T-helper 17 cell (primary cell): ENCODE results near the gene USP50. TPM values are rescaled to one million over a fixed set of nuclear protein-coding genes. Genes with fewer than 3 reads are reported as not detected.
"Not testable (repeated sequence)": the region's sequence is repeated elsewhere in the genome, so short reads cannot be mapped to it uniquely, and the experiment has no call there.

Experiments used
- ATAC-seq: fragments of 150-1000 bp; cut with Tn5 transposase; 2 replicates; pipeline ENCODE4 v1.10.0; 2021; ENCODE audit warnings: mild to moderate bottlenecking, moderate library complexity
- DNase-seq, 3 donors: peaks; one replicate each; pipeline versions ENCODE4 v3.0.0 to v3.0.0-alpha.2; 2020 to 2021
- H3K9me3 ChIP-seq: one replicate; pipeline ENCODE4 v1.7.0; 2013; ENCODE audit warnings: low read length, mild to moderate bottlenecking; ENCODE audit not compliant: control insufficient read depth, poor library complexity, severe bottlenecking
- H3K27ac Mint-ChIP-seq: one replicate; pipeline ENCODE4 v1.8.0; 2022; ENCODE audit warnings: mild to moderate bottlenecking, moderate library complexity, mixed read lengths
- H3K27me3 Mint-ChIP-seq: one replicate; pipeline ENCODE4 v1.8.0; 2022; ENCODE audit warnings: mixed read lengths
- H3K36me3 Mint-ChIP-seq: one replicate; pipeline ENCODE4 v1.8.0; 2022; ENCODE audit warnings: low read depth, mixed read lengths
- H3K4me1 Mint-ChIP-seq: one replicate; pipeline ENCODE4 v1.8.0; 2022; ENCODE audit warnings: mild to moderate bottlenecking, mixed read lengths
- H3K4me3 Mint-ChIP-seq: one replicate; pipeline ENCODE4 v1.8.0; 2022; ENCODE audit warnings: mild to moderate bottlenecking, moderate library complexity, mixed read lengths
- total RNA-seq, 4 donors: library from RNA in 2 of 4; stranded (reverse) in 2 of 4; gene quantifications; one replicate each; pipeline ENCODE4 v1.2.3 and lab custom pipeline; 2022 to 2026

Gene USP50
- total RNA-seq (under 1 TPM in 1 of 2 donors, not detected in 1; 0.76 TPM), total RNA-seq (lab: John Stamatoyannopoulos, UW) (0.23 to 0.81 reads per million in 2 donors)

DNA sequence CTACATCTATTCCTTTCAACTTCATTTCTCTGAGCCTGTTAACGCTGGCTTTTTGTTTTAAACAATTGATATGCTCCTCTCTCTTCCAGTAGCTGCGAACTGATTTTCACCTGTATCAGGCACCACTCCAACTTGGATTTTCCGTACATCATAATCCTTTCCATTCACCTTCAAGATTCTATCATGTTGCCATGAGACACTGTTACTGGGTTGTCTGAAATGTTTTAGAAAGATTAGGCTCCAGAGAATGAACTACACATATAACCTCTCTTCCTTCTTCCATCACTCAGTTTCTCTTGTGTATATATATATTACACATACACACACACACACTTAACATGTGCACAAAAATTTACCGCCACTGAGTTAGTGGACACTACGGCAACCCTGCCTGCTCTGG lies at the start of gene USP50:
Gene USP50, minus strand, starts transcription at position 101 of the 400 bp plus-strand sequence. CDS start 141 bp downstream, outside the sequence.
- ATAC-seq (no peak), DNase-seq (no peak)
- Mint-ChIP-seq H3K27ac (peak within 1 kb of the TSS; percentile 29), H3K4me3 (no peak within 1 kb of the TSS), H3K36me3 (no peaks in the 10 kb centered on the region), H3K27me3 (peaks cover 30% of the 10 kb centered on the region), H3K4me1 (peaks cover 2% of the 10 kb centered on the region)
- no peaks in the 10 kb centered on the region for H3K9me3 ChIP-seq

DNA sequence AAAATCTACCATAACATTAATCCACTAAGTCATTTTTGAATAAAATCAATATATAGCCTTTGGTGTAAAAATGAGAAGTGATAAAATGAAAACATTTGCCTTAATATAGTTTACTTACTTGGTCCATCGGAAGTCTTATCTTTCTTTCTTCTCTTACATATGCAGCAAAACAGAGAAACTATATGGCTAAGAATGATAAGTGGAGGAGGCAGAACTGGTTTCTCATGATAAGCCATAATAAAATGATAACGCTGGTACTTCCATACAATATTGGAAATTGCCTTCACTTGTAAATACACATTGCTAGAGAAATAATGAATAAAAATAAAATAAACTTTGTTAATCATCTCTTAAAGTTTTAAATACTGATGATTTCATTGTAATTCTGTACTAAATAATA lies 47.8 kb upstream of the USP50 start:
- Mint-ChIP-seq H3K27ac (peak overlapping the region; percentile 74), H3K4me3 (no peak overlapping the region), H3K27me3 (no peaks in the 10 kb centered on the region), H3K36me3 (peaks cover 10% of the 10 kb centered on the region), H3K4me1 (peaks cover 2% of the 10 kb centered on the region)
- DNase-seq: no peak
- ATAC-seq: no peak
- no peaks in the 10 kb centered on the region for H3K9me3 ChIP-seq

DNA sequence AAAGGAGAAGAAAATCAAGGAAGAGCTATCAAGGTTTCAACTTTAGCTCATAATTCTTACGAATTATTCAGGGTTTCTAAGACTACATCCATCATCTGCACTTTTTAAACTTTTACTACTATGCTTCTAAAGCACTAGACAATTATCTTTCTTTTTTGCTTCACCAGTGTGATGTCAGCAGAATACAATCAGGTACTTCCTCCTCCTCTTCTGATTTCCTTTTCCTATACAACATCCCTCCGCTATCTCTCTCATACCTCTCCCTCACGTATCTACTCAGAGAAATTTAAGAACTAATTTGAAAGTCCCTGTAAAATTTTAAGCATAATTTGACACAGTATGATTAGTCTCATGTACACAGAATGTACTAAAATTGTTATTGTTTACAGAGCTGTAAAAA lies 47.3 kb upstream of the USP50 start:
- Mint-ChIP-seq H3K4me3 (no peak overlapping the region), H3K4me1 (peaks cover 2% of the 10 kb centered on the region), H3K27me3 (no peaks in the 10 kb centered on the region), H3K27ac (peak overlapping the region; percentile 74), H3K36me3 (peaks cover 10% of the 10 kb centered on the region)
- no peaks in the 10 kb centered on the region for H3K9me3 ChIP-seq
- DNase-seq (no peak), ATAC-seq (no peak)

DNA sequence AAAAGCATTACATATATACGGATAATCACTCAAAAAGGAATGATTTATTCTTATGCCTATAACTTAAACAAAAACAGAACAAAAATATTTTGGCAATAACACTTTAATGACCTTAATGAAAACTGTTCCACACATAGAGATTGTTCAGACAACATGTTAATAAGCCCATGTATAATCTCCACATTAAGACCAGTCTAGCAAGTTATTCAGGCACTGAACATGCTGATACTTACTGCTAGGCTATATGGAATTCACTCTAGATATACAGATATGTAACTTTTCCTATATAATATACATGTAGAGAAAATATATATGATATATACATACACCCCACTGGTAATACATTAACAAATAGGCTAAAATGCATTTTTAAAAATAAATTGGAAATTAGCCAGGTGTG lies 43.8 kb upstream of the USP50 start:
- no peaks in the 10 kb centered on the region for H3K9me3 ChIP-seq
- Mint-ChIP-seq H3K4me3 (no peak overlapping the region), H3K27ac (no peak overlapping the region), H3K4me1 (peaks cover 3% of the 10 kb centered on the region), H3K36me3 (peaks cover 14% of the 10 kb centered on the region), H3K27me3 (no peaks in the 10 kb centered on the region)
- DNase-seq: no peak
- ATAC-seq: no peak

DNA sequence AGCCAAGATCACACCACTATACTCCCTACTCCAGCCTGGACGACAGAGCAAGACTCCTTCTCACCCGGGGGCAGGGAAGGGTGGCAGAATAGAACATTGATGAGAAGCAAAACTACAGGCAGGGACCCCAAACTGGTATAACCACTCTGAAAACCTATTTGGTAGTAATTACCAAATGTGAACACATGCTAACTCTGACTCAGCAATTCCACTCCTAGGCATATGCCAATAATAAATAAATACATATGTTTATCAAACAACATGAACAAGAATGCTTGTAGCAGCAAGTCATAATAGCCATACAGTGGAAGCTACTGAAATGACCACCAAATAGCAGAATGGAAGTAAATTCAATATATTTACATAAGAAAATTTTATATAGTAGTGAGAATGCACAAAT lies 31.0 kb upstream of the USP50 start:
- H3K27ac Mint-ChIP-seq: peak overlapping the region; percentile 9

DNA sequence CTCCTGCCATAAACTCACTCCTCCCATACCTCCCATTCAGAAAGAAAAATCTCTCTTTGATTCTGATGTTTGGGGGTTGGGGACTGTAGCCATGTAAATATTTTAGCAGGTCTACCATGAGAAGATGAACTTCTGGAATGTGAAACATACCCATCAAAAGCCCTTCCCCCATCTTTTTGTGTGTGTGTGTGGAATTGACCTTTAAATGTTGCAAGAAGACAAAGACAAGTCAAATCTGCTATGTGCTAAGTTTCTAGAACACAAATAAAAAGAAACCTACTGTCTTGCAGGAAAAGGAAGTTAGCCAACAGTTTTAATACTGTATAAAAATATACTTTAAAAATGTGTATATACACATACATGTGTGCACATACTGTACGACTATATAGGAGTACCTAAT lies 29.7 kb upstream of the USP50 start:
- DNase-seq: no peak
- H3K9me3 ChIP-seq: no peaks in the 10 kb centered on the region
- H3K27me3 Mint-ChIP-seq: no peaks in the 10 kb centered on the region
- ATAC-seq: no peak
- peaks cover 3% of the 10 kb centered on the region for H3K36me3 Mint-ChIP-seq
- peaks cover 3% of the 10 kb centered on the region for H3K4me1 Mint-ChIP-seq
- H3K27ac Mint-ChIP-seq: peak overlapping the region; percentile 74
- no peak overlapping the region for H3K4me3 Mint-ChIP-seq

More for the DNA sequence above, 31.0 kb upstream of the USP50 start:
- no peak for ATAC-seq
- H3K9me3 ChIP-seq: no peaks in the 10 kb centered on the region
- DNase-seq: no peak
- Mint-ChIP-seq H3K27me3 (no peaks in the 10 kb centered on the region), H3K4me3 (no peak overlapping the region), H3K36me3 (peaks cover 3% of the 10 kb centered on the region), H3K4me1 (peaks cover 3% of the 10 kb centered on the region)

DNA sequence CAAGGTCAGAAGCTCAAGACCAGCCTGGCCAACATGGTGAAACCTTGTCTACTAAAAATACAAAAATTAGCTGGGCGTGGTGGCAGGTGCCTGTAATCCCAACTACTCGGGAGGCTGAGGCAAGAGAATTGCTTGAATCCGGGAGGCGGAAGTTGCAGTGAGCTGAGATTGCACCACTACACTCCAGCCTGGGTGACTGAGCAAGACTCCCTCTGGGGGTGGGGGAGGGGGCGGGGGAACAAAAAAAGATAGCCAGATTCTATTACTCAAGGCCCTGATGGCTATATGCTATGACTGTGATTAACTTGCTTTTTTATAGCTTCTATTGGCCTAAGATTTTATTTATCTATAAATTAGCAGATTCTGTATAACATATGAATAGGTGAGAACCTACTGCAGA lies 27.4 kb upstream of the USP50 start:
- not testable (repeated sequence) for H3K36me3 Mint-ChIP-seq, DNase-seq, H3K4me3 Mint-ChIP-seq, H3K4me1 Mint-ChIP-seq, ATAC-seq, H3K27ac Mint-ChIP-seq, H3K9me3 ChIP-seq, H3K27me3 Mint-ChIP-seq

DNA sequence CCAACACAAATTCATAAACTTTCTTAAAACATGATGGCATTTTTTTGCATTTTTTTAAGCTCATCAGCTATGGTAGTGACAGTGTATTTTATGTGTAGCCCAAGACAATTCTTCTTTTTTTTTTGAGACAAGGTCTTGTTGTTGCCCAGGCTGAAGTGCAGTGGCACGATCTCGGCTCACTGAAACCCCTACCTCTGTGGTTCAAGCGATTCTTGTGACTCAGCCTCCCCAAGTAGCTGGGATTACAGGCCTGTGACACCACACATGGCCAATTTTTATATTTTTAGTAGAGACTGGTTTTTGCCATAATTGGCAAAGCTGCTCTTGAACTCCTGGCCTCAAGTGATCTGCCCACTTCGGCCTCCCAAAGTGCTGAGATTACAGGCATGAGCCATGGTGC lies 17.3 kb upstream of the USP50 start:
- DNase-seq: no peak
- H3K27ac Mint-ChIP-seq: no peak overlapping the region
- peaks cover 7% of the 10 kb centered on the region for H3K36me3 Mint-ChIP-seq
- H3K9me3 ChIP-seq: no peaks in the 10 kb centered on the region
- no peaks in the 10 kb centered on the region for H3K27me3 Mint-ChIP-seq
- H3K4me1 Mint-ChIP-seq: peaks cover 2% of the 10 kb centered on the region
- H3K4me3 Mint-ChIP-seq: no peak overlapping the region
- ATAC-seq: no peak

DNA sequence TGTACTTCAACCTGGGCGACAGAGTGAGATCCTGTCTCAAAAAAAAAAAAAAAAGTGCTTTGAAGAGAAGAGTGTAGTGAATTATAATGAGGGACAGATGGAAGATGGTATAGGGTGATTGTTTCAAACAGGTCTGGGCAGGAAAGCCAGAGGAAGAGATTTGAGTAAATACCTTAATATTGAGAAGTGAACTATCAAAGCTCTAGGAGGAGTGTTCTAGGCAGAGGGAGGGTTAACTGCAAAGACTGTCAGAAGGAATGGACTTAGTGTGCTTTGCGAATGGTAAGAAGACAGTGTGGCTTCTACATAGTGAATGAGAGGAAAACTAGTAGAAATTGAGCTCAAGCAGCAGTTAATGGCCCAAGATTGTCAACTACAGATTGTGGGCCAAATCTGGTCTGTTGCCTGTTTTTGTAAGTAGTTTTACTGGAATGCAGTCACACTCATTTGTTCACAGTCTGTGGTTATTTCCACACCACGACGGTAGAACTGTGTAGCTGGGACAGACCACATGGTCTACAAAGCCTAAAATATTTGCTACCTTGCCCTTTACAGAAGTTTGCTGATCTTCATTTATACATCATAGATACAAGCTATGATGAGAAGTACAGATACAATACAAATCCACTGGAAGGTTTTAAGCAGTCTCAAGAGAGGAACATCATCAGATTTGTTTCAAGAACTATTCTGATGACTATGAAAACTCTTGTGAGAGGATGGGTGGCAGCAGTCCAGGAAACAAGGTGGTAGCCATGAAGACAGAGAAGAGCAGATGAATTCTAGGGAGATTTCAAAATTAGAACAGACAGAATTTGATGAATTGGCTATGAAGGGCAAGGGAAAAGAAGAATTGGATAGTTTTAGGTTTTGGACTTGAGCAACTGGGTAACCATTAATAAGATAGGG lies 16.5 kb upstream of the USP50 start:
- H3K36me3 Mint-ChIP-seq: peaks cover 7% of the 10 kb centered on the region
- no peaks in the 10 kb centered on the region for H3K9me3 ChIP-seq
- DNase-seq (no peak), ATAC-seq (no peak)
- H3K27ac Mint-ChIP-seq: peak overlapping the region; percentile 84
- H3K4me3 Mint-ChIP-seq: peak overlapping the region; percentile 10
- peaks cover 2% of the 10 kb centered on the region for H3K4me1 Mint-ChIP-seq
- H3K27me3 Mint-ChIP-seq: no peaks in the 10 kb centered on the region

DNA sequence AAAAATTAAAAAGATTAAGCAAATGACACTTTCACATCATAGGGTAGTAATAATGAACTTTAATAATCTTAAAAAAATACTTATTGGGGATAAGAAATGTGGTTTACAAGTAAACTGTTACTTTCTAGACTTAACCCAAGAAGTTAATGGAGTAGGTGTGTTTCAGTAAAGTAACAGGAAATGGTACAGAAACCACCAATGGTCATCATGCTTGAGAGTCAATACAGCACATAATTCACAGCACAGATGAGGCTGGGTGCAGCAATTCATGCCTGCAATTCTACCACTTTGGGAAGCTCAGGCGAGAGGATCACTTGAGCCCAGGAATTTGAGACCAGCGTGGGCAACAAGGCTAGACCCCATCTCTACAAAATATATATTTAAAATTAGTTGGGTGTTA lies 11.5 kb upstream of the USP50 start:
- H3K9me3 ChIP-seq: no peaks in the 10 kb centered on the region
- no peak for ATAC-seq
- Mint-ChIP-seq H3K4me3 (no peak overlapping the region), H3K36me3 (peaks cover 6% of the 10 kb centered on the region), H3K4me1 (no peaks in the 10 kb centered on the region), H3K27me3 (no peaks in the 10 kb centered on the region), H3K27ac (no peak overlapping the region)
- DNase-seq: no peak

DNA sequence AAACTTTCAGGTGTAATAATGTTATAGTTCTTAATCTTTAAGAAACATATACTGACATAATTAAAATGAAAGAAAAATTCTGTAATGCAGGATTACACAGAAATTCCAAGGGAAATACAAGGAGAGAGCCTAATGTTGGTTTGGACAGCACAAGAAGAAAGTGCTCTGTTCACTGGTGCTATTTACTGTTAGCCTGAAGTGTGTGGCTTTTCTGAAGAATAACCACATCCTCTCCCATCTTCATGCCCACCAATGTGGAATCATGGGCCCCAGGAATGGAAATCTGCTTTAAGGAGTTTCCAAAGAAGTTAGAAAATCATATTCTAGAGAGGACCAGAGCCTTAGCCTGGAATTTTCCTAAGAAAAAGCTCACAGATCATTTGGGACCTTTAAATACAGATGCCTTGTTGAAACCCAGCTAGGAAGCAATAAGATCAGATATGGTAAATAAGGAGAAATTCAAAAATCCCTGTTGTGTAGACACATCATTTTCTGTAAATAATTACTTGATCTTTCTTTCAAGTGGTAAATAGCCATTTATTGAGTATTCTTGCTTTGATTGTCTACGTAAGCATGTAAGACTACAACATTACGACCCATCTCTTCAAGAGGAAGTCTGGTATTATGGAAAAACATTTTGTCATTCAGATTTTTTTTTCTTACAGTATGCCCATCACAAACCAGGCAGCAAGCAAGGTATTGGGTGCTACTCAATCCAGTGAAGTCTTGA lies 10.3 kb upstream of the USP50 start:
- DNase-seq (no peak), ATAC-seq (no peak)
- no peak overlapping the region for H3K4me3 Mint-ChIP-seq
- H3K4me1 Mint-ChIP-seq: no peaks in the 10 kb centered on the region
- no peak overlapping the region for H3K27ac Mint-ChIP-seq
- peaks cover 2% of the 10 kb centered on the region for H3K36me3 Mint-ChIP-seq
- H3K9me3 ChIP-seq: no peaks in the 10 kb centered on the region
- no peaks in the 10 kb centered on the region for H3K27me3 Mint-ChIP-seq

DNA sequence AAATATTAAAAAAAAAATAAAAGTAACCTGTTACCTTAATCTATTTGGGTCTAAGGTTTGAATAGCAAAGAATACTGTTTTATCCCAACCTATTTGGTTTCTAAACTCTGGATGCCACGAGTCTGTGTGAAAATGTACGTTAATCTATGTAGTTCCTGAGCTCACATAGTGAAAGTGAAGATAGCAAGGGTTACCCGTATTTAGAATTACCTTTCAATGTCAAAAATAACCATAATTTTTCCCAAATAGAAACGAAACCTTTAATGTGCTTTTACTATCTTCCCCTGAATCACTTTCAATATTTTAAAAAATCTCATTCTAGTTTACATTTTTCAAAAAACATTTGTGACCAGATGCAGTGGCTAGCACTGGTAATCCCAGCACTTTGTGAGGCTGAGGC lies 5.8 kb upstream of the USP50 start:
- ATAC-seq (no peak), DNase-seq (no peak)
- Mint-ChIP-seq H3K27ac (no peak overlapping the region), H3K4me3 (no peak overlapping the region), H3K36me3 (peaks cover 2% of the 10 kb centered on the region), H3K4me1 (no peaks in the 10 kb centered on the region), H3K27me3 (peaks cover under 1% of the 10 kb centered on the region)
- H3K9me3 ChIP-seq: no peaks in the 10 kb centered on the region

DNA sequence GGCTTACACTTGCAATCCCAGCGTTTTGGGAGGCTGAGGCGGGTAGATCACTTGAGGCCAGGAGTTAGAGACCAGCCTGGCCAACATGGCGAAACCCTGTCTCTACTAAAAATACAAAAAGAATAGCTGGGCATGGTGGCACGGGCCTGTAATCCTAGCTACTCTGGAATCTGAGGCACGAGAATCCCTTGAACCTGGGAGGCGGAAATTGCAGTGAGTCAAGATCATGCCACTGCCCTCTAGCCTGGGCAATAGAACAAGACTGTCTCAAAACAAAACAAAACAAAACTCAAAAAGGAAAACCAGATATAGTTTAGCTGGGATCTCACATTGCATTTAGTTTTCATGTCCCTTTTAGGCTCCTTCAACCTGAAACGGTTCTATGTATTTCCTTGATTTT lies 2.9 kb upstream of the USP50 start:
- no peaks in the 10 kb centered on the region for H3K36me3 Mint-ChIP-seq
- no peaks in the 10 kb centered on the region for H3K9me3 ChIP-seq
- H3K27me3 Mint-ChIP-seq: peaks cover 15% of the 10 kb centered on the region
- ATAC-seq (no peak), DNase-seq (no peak)
- no peak overlapping the region for H3K4me3 Mint-ChIP-seq
- H3K4me1 Mint-ChIP-seq: peaks cover 2% of the 10 kb centered on the region
- H3K27ac Mint-ChIP-seq: no peak overlapping the region
